SKM-1 (cell line): Measurements from ENCODE around the gene C3orf38.
"Not testable (repeated sequence)": the region's sequence is repeated elsewhere in the genome, so short reads cannot be mapped to it uniquely, and the experiment has no call there.

Experiments used
- DNase-seq: peaks from one replicate; lab custom pipeline; 2025; ENCODE audit not compliant: unreplicated experiment; lab: John Stamatoyannopoulos, UW

C3orf38 gene

GRCh38 chr3:88151358-88151757 is 1.6 kb downstream of the C3orf38 start:
- DNase-seq: no peak

- no peak for DNase-seq
Observed at GRCh38 chr3:88152841-88153240, 3.1 kb downstream of the C3orf38 start.

GRCh38 chr3:88166419-88166971 is 16.7 kb downstream of the C3orf38 start:
- no peak for DNase-seq

- DNase-seq: no peak
Observed at GRCh38 chr3:88167173-88167572, 17.4 kb downstream of the C3orf38 start.

- no peak for DNase-seq
Observed at GRCh38 chr3:88167704-88168103, 17.9 kb downstream of the C3orf38 start.

GRCh38 chr3:88168171-88168570 is 18.4 kb downstream of the C3orf38 start:
- DNase-seq: no peak

- no peak for DNase-seq
Observed at GRCh38 chr3:88180398-88180999, 30.7 kb downstream of the C3orf38 start.

- not testable (repeated sequence) for DNase-seq
Observed at GRCh38 chr3:88182165-88182918, 32.6 kb downstream of the C3orf38 start.

GRCh38 chr3:88188436-88188835 is 38.7 kb downstream of the C3orf38 start:
- DNase-seq: no peak

GRCh38 chr3:88189361-88189810 is 39.6 kb downstream of the C3orf38 start:
- no peak for DNase-seq

- no peak for DNase-seq
Observed at GRCh38 chr3:88191872-88192409, 42.2 kb downstream of the C3orf38 start.

GRCh38 chr3:88192631-88193030 is 42.9 kb downstream of the C3orf38 start:
- DNase-seq: no peak

GRCh38 chr3:88195951-88196434 is 46.2 kb downstream of the C3orf38 start:
- DNase-seq: no peak

- no peak for DNase-seq
Observed at GRCh38 chr3:88198121-88198520, 48.4 kb downstream of the C3orf38 start.

- peak; percentile 17 for DNase-seq
Observed at GRCh38 chr3:88203642-88204055, 53.9 kb downstream of the C3orf38 start.
